ENCODE results near the gene MRPL24. TPM values are rescaled to one million over a fixed set of nuclear protein-coding genes. Genes with fewer than 3 reads are reported as not detected.

Gene MRPL24
- total and polyA plus RNA-seq, 9 of the 15 experiments (the other 6 are each of a cell fraction or from before 2014, with no cell fraction given): 74.3 to 267 (median 113) TPM

DNA sequence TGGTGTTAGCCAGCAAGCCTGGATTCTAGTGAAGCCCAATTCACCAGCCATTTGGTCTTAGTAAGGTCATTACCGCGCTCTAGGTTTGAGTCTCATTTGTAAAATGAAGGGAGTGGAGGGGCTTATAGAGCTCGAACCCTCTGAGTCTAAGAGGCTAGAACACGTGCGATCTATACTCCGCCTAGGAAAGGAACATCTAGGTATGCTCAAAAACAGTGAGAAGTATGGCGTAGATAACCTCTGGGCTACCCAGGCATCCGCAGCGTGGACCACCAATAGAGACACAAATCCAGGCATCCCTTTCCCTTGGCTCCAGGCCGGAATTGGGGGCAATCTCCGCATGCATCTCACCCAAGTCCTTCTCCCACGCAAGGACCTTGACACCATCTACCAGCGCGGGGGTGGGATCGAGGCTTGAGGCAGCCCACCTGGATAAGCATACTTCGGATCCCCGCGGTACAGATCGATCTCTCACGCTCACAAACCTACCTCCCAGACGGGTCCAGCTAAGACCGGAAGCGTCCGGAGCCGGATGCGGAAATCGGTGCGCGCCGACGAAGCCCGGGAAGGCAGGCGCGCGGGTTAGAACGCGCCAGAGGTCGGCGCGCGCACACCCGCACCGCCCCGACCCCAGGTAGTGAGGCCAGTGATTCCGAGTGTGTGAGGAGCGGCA is 12.8 kb downstream of the MRPL24 start, which contains the start of gene METTL25B (continued):
- TF ChIP-seq SMARCE1 (IDR thresholded peaks at IDR 0.05): no peak
- TF ChIP-seq, protein P1, sequence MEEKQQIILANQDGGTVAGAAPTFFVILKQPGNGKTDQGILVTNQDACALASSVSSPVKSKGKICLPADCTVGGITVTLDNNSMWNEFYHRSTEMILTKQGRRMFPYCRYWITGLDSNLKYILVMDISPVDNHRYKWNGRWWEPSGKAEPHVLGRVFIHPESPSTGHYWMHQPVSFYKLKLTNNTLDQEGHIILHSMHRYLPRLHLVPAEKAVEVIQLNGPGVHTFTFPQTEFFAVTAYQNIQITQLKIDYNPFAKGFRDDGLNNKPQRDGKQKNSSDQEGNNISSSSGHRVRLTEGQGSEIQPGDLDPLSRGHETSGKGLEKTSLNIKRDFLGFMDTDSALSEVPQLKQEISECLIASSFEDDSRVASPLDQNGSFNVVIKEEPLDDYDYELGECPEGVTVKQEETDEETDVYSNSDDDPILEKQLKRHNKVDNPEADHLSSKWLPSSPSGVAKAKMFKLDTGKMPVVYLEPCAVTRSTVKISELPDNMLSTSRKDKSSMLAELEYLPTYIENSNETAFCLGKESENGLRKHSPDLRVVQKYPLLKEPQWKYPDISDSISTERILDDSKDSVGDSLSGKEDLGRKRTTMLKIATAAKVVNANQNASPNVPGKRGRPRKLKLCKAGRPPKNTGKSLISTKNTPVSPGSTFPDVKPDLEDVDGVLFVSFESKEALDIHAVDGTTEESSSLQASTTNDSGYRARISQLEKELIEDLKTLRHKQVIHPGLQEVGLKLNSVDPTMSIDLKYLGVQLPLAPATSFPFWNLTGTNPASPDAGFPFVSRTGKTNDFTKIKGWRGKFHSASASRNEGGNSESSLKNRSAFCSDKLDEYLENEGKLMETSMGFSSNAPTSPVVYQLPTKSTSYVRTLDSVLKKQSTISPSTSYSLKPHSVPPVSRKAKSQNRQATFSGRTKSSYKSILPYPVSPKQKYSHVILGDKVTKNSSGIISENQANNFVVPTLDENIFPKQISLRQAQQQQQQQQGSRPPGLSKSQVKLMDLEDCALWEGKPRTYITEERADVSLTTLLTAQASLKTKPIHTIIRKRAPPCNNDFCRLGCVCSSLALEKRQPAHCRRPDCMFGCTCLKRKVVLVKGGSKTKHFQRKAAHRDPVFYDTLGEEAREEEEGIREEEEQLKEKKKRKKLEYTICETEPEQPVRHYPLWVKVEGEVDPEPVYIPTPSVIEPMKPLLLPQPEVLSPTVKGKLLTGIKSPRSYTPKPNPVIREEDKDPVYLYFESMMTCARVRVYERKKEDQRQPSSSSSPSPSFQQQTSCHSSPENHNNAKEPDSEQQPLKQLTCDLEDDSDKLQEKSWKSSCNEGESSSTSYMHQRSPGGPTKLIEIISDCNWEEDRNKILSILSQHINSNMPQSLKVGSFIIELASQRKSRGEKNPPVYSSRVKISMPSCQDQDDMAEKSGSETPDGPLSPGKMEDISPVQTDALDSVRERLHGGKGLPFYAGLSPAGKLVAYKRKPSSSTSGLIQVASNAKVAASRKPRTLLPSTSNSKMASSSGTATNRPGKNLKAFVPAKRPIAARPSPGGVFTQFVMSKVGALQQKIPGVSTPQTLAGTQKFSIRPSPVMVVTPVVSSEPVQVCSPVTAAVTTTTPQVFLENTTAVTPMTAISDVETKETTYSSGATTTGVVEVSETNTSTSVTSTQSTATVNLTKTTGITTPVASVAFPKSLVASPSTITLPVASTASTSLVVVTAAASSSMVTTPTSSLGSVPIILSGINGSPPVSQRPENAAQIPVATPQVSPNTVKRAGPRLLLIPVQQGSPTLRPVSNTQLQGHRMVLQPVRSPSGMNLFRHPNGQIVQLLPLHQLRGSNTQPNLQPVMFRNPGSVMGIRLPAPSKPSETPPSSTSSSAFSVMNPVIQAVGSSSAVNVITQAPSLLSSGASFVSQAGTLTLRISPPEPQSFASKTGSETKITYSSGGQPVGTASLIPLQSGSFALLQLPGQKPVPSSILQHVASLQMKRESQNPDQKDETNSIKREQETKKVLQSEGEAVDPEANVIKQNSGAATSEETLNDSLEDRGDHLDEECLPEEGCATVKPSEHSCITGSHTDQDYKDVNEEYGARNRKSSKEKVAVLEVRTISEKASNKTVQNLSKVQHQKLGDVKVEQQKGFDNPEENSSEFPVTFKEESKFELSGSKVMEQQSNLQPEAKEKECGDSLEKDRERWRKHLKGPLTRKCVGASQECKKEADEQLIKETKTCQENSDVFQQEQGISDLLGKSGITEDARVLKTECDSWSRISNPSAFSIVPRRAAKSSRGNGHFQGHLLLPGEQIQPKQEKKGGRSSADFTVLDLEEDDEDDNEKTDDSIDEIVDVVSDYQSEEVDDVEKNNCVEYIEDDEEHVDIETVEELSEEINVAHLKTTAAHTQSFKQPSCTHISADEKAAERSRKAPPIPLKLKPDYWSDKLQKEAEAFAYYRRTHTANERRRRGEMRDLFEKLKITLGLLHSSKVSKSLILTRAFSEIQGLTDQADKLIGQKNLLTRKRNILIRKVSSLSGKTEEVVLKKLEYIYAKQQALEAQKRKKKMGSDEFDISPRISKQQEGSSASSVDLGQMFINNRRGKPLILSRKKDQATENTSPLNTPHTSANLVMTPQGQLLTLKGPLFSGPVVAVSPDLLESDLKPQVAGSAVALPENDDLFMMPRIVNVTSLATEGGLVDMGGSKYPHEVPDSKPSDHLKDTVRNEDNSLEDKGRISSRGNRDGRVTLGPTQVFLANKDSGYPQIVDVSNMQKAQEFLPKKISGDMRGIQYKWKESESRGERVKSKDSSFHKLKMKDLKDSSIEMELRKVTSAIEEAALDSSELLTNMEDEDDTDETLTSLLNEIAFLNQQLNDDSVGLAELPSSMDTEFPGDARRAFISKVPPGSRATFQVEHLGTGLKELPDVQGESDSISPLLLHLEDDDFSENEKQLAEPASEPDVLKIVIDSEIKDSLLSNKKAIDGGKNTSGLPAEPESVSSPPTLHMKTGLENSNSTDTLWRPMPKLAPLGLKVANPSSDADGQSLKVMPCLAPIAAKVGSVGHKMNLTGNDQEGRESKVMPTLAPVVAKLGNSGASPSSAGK (IDR thresholded peaks at IDR 0.05): no peak
- TF ChIP-seq, protein P2, sequence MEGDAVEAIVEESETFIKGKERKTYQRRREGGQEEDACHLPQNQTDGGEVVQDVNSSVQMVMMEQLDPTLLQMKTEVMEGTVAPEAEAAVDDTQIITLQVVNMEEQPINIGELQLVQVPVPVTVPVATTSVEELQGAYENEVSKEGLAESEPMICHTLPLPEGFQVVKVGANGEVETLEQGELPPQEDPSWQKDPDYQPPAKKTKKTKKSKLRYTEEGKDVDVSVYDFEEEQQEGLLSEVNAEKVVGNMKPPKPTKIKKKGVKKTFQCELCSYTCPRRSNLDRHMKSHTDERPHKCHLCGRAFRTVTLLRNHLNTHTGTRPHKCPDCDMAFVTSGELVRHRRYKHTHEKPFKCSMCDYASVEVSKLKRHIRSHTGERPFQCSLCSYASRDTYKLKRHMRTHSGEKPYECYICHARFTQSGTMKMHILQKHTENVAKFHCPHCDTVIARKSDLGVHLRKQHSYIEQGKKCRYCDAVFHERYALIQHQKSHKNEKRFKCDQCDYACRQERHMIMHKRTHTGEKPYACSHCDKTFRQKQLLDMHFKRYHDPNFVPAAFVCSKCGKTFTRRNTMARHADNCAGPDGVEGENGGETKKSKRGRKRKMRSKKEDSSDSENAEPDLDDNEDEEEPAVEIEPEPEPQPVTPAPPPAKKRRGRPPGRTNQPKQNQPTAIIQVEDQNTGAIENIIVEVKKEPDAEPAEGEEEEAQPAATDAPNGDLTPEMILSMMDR (IDR thresholded peaks at IDR 0.05 in 2 of 3, conservative IDR thresholded peaks at IDR 0.05 in 1 of 3; ENCODE audit: insufficient read depth in 2 of 3, low read depth in 1 of 3, low read length in 3 of 3): no peak
- TF ChIP-seq, protein P3, sequence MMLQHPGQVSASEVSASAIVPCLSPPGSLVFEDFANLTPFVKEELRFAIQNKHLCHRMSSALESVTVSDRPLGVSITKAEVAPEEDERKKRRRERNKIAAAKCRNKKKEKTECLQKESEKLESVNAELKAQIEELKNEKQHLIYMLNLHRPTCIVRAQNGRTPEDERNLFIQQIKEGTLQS (IDR thresholded peaks at IDR 0.05): no peak
- TF ChIP-seq, protein P3 (CRISPR knock-in tag; conservative IDR thresholded peaks at IDR 0.05): no peak
- TF ChIP-seq ZKSCAN1 (IDR thresholded peaks at IDR 0.05; ENCODE audit: low read depth, low read length): no peak
- TF ChIP-seq, protein P4, sequence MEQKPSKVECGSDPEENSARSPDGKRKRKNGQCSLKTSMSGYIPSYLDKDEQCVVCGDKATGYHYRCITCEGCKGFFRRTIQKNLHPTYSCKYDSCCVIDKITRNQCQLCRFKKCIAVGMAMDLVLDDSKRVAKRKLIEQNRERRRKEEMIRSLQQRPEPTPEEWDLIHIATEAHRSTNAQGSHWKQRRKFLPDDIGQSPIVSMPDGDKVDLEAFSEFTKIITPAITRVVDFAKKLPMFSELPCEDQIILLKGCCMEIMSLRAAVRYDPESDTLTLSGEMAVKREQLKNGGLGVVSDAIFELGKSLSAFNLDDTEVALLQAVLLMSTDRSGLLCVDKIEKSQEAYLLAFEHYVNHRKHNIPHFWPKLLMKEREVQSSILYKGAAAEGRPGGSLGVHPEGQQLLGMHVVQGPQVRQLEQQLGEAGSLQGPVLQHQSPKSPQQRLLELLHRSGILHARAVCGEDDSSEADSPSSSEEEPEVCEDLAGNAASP (IDR thresholded peaks at IDR 0.05): no peak
- TF ChIP-seq ILK (tag; IDR thresholded peaks at IDR 0.05; ENCODE audit: borderline replicate concordance, low read depth): no peak
- no peak for TF ChIP-seq SIRT6 (IDR thresholded peaks at IDR 0.05; ENCODE audit: low read depth, low read length)
- no peak for TF ChIP-seq SRSF1 (IDR thresholded peaks at IDR 0.05; ENCODE audit: low read depth, low read length)
